Lower leg skin (tissue), 3 donors: ENCODE data around the gene TRMT11.

Source experiments
- POLR2A ChIP-seq, 2 donors: fragments of 450-650 bp; IDR thresholded peaks; one replicate each; pipeline ENCODE4 v1.6.1; 2016 to 2017; ENCODE audit warnings: antibody characterized with exemption in 2 of 2, mild to moderate bottlenecking in 1 of 2, moderate library complexity in 1 of 2
- TF ChIP-seq, protein P1 (sequence below), 3 donors: fragments of 450-650 bp; IDR thresholded peaks; one replicate each; pipeline ENCODE4 v1.5.1; 2016; ENCODE audit warnings: antibody characterized with exemption in 3 of 3, mild to moderate bottlenecking in 3 of 3, moderate library complexity in 2 of 3

DNA sequence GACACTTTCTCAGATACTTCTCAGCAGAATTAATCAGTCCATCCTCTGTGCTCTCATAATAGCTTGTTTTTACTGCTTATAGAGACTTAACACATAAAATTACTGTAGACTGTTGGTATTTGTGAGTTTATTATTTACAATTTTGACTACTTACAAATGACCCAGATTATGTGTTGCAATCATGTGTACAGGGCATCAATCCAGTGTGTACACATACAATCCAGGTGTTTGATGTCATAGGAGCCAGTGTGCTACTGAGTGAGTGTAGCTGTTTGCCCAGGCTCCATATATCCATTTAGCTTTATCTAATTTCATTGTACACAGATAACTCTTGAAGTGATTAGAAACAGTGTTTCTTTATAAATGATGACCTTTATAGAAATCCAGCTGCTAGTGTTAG, 31.3 kb downstream of the TRMT11 start:
- TF ChIP-seq, protein P1, sequence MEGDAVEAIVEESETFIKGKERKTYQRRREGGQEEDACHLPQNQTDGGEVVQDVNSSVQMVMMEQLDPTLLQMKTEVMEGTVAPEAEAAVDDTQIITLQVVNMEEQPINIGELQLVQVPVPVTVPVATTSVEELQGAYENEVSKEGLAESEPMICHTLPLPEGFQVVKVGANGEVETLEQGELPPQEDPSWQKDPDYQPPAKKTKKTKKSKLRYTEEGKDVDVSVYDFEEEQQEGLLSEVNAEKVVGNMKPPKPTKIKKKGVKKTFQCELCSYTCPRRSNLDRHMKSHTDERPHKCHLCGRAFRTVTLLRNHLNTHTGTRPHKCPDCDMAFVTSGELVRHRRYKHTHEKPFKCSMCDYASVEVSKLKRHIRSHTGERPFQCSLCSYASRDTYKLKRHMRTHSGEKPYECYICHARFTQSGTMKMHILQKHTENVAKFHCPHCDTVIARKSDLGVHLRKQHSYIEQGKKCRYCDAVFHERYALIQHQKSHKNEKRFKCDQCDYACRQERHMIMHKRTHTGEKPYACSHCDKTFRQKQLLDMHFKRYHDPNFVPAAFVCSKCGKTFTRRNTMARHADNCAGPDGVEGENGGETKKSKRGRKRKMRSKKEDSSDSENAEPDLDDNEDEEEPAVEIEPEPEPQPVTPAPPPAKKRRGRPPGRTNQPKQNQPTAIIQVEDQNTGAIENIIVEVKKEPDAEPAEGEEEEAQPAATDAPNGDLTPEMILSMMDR (IDR thresholded peaks at IDR 0.05) = no peak
- no peak for TF ChIP-seq POLR2A (IDR thresholded peaks at IDR 0.05)
